Inflammatory macrophage treated with lipopolysaccharide for 4 hours (primary cell): ENCODE results near the gene SATB2.
A peak's percentile ranks its signal among the peaks of the same experiment; 100 is the strongest.

ENCODE experiments used
- DNase-seq: peaks from one replicate; pipeline ENCODE4 v3.0.0-alpha.2; 2020

SATB2 gene

GRCh38 chr2:199457147-199458008 is at the start of gene SATB2:
TSS of gene SATB2 (minus strand) at chr2:199457939. CDS start at chr2:199456037, 1,902 bp downstream.
- DNase-seq: peak; percentile 26

- DNase-seq: no peak
Observed at GRCh38 chr2:199505755-199506403, 48.1 kb upstream of the SATB2 start.

GRCh38 chr2:199503148-199503547 is 45.4 kb upstream of the SATB2 start:
- DNase-seq: no peak

- no peak for DNase-seq
Observed at GRCh38 chr2:199499005-199499404, 41.3 kb upstream of the SATB2 start.

DNA sequence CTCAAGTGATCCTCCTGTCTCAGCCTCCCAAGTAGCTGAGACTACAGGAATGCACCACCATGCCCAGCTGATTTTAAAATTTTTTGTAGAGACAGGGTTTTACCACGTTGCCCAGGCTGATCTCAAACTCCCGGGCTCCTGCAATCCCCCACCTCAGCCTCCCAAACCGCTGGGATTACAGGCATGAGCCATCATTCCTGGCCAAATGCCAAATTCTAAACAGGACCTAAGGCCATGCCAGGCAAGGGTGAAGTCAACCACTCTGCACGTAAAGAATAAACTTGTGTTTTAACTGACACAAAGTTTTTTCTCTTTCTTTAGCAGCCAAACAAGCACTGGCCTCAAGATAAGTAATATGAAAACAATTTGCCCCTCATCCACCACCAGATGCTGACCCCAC is 37.4 kb upstream of the SATB2 start:
- DNase-seq: no peak

DNA sequence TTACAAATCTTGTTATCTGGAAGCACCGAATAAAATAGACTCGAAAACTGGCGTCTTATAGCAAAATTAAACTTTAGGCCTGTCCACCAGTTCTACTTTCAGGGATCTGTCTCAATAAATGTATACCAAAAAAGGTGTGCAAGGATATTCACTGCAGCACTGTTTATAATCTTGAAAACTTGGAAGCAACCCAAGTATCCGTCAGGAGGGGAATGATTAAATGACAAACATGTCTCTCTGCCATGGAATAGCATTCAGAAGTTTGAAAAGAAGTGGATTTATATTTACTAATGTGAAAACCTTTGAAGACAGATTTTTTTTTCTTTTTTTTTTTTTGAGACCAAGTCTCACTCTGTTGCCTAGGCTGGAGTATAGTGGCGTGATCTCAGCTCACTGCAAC is 32.3 kb upstream of the SATB2 start:
- no peak for DNase-seq

- peak; percentile 37 for DNase-seq
Observed at GRCh38 chr2:199488772-199489400, 31.1 kb upstream of the SATB2 start.

DNA sequence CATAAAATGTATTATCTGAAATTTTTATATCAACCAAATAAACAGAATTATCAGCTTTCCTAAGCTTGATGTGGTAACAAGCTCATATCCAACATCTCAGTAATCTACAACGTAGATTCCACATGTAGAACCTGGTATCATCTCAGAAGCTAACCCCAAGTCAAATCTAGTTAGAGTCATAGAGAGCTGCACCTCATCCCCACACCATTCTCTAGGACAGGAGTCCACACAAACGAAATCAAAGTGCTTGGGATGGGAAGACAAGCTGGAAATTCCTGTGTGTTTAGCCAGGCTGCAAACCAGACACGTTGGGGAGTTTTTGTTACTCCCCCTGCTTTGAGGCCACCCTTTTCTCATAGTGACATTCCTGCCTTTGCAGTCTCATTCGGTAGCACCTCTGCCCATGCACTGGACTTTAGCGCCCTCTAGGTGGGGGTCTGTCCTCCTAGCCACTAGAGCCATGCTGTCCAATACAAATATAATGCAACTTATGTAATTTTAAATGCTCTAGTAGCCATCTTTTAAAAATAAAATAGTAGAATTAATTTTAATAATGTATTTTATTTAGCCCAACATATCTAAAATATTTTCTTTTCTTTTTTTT is 28.1 kb upstream of the SATB2 start:
- DNase-seq: peak; percentile 41

DNA sequence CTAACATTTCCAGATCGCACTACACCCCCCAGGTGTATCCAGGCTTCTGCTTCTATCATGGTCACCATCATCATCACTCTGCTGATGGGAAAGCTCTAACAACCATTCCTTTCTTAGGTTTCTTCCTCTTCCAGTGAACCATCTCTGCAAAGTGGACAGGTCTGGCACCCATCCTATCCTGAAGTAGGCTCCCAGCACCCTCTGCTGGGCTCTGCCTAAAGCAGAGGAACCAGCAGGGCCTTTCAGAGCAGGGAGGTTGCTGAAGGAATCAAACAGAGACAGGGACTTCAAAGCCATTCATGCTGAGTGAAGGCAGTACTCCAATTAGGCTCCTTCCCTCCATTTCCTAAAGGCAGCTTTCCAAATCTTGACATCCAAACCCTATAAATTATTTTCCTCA is 27.2 kb upstream of the SATB2 start:
- no peak for DNase-seq

DNA sequence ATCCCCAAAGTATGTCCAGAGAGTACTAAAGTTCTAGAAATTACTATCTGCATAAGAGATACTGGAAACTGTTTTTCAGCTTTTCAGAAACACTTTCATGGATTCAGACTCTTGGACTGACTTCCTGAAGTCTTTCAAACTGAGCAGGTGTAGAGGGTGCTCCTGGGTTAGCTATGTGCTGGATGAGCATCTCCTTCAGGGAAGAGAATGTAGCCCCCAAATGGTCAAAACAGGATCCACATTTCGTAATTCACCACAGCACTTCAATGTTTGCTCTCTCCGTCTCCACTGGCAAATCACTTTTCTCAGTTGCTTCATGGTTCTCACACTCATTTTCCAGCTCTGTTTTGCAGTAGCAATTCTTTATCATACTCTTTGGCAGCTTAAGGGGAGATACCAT is 23.2 kb upstream of the SATB2 start:
- no peak for DNase-seq

- DNase-seq: no peak
Observed at GRCh38 chr2:199477277-199477834, 19.6 kb upstream of the SATB2 start.

DNA sequence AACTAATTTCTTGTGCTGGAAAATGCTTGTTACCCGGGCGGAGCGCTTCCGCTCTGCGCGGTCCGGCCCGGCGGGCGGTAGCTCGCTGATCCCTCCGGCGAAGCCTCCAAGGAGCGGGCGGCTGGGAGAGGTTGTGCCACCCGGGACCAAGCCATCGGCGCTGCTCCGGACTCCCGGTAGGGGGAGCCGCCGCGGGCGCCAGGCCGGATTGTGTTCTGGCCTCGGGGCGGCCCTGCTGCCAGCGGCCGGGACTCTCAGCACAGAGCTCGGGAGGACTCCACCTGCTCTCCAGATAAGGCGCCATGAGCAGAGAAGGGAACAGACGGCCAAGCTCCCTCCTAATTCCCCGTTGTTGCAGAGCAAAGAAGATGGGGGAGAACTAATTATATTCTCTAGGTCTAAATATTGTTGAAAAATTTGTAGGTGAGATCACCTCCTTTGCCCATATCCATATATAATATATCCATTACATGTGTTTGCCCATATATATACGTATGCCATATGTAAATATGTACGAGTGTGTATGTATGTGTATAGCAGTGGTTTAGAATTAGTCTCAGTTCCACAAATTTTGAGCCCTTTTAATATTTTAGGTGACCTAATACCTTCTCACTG is 13.8 kb upstream of the SATB2 start:
- DNase-seq: peak; percentile 53

GRCh38 chr2:199470672-199471442 is 13.1 kb upstream of the SATB2 start:
- DNase-seq: no peak

- DNase-seq: no peak
Observed at GRCh38 chr2:199470361-199470671, 12.6 kb upstream of the SATB2 start.

DNA sequence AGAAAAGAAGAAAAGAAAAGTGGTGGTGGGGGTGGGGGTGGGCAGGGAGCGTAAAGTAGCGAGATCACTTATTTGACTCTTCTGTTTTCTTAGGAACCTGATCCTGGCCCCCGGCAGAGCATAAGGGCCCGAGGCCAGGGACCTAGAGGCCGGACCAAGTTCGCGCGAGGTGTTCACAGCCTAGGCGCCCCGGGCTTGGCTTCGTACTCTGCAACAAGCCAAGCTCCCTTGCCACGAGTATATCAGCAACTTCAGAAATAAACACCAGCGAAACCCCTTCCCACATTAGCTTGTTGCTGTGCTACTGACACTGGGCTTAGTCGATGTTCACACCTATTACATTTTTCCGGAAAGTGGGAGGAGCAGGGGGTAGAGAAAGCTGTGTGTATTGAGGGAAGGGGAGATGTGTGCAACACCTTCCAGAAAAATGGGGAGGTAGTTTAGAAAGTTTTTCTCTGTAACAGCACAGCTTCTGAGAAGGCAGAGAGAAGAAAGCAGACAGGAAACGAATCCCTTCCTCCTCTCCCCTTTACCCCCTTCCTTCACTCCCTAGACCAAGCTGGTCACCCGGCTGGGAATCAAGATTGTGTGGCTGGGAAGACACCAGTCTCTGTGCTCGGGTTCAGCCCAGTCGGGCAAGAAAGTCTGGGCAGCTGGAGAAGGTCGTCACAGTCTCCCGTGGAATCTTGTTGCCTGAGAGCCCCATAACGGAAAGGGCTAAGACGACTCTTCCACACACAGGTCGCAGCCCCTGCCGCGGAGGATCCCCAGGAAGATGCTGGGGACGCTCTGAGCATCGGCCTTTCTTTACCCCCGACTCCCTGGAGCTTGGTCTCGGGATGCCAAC is 12.0 kb upstream of the SATB2 start:
- DNase-seq: no peak

DNA sequence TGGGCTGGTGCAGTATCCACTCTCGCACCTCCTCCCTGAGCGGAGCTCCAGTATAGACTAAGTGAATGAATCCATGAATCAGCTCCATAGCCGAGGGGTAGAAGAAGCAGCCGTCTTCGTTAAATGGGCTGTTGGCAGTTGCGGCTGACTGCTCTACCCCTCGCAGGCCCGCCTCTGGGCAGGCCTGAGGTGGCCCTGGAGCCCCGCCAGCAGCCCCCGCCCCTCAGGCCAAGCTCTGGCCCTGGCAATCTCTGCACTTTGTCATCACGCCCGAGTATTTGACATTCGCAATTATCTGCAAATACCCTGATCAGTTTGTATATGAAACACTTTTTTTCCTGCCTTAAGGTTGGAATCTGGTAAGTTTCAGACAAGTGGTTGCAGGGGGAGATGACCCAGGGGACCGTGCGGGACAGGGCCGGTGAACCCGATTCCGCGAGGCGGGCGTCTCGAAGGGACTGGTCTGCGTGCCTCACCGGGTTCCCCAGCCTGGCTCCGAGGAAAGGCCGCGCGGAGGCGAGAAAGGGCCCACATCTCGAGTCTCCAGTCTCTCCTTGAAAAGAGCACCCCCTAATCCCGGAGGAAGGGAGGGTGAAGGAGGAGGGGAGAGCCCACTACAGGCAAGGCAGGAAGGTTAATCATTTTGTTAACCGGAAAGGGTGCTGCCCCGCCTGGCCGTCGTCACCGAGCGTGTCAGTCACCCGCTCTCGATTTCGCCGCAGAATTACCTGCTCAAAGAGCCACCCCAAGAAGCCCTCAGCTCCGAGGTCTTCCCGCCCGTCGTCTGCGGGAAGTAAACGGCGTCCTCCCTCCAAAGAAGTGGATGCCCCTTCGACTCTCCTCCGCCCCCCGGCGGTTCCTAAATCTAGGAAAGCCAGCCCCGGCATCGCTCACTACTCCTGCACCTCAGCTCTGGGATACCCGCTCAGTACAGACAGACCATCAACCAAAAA is 11.1 kb upstream of the SATB2 start:
- DNase-seq: no peak

DNA sequence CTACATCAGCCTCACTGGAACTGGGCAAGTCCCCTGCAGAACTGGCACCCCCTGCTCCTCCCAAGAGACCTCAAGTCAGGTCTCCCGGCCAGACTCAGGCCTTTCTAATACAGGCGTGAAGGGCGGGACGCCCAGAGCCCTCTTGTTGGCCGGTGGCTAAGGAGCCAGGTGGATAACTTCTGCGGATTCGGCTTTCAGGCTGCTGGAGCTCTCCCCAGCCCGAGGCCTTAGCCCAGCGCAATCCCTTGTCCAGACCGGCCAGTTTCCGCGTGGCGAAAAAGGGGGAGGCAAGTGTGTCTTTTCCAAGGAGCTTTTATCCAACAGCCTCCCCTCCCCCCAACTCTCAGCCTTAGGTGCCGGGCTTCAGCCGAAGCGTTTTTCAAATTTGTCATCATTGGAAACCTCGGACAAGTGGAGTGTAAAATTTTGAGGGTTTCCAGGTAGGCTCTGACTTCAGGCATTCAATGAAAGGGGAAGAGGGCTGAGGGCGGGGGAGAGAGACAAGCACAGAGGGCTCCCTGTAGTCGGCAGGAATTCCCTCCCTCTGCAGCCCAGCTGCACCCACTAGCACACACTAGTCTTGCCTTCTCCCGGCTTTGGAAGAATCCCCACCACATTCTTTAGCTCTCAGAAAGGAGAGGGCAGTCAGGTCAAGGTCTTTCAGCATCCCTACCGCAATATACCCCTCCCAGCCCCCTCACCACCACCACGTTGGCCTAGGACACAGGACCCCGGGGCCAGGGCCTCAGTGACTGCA is 9.5 kb upstream of the SATB2 start:
- no peak for DNase-seq

DNA sequence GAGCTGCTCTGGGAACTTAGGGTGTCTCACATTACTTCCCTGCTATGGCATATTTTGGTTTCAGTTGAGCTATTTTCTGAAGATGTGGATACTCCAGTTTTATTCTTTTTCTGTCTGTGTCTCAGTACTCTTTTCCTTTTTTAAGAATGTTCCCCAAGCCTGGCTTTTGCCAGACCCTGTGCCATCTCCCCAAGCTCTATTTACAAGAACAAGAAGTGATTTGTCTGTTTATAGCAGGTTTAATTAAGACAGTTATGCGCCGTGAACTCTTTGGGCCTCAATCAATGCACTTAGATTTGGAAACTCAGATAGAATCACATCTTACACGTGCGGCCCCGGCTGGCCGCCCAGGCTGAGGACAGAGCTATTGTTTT is 8.9 kb upstream of the SATB2 start:
- no peak for DNase-seq
